DOHH2 (cell line): ENCODE measurements around the gene GPR161.

Experiments used
- H3F3A ChIP-seq: fragments of 200-600 bp; sonication (generic), shearing (Covaris generic); 2 replicates; pipeline ENCODE4 v1.6.0; 2016; ENCODE audit warnings: antibody characterized with exemption, mild to moderate bottlenecking; ENCODE audit not compliant: control insufficient read depth, insufficient read depth
- H3K27ac ChIP-seq: fragments of 200-600 bp; sonication (generic); 2 replicates; pipeline ENCODE4 v1.5.1; 2014; ENCODE audit warnings: low read depth, mild to moderate bottlenecking, low read length, moderate library complexity
- H3K27me3 ChIP-seq: fragments of 200-600 bp; sonication (generic); 2 replicates; pipeline ENCODE4 v1.6.1; 2014; ENCODE audit warnings: mild to moderate bottlenecking, low read length, mixed read lengths; ENCODE audit not compliant: control insufficient read depth
- H3K36me3 ChIP-seq: fragments of 200-600 bp; sonication (generic); 2 replicates; pipeline ENCODE4 v1.6.1; 2014; ENCODE audit warnings: mild to moderate bottlenecking, low read length, moderate library complexity, mixed read lengths; ENCODE audit not compliant: control insufficient read depth
- H3K4me1 ChIP-seq: fragments of 200-600 bp; sonication (generic); 2 replicates; pipeline ENCODE4 v1.6.1; 2014; ENCODE audit warnings: mild to moderate bottlenecking, low read length, mixed read lengths; ENCODE audit not compliant: control insufficient read depth
- H3K4me2 ChIP-seq: fragments of 200-600 bp; sonication (generic); 2 replicates; pipeline ENCODE4 v1.6.0; 2014; ENCODE audit warnings: mild to moderate bottlenecking, low read length, moderate library complexity
- H3K4me3 ChIP-seq: fragments of 200-600 bp; sonication (generic); 2 replicates; pipeline ENCODE4 v1.5.1; 2014; ENCODE audit warnings: mild to moderate bottlenecking, low read length, mixed read lengths
- H3K79me2 ChIP-seq: fragments of 200-600 bp; sonication (generic); 2 replicates; pipeline ENCODE4 v1.6.1; 2014; ENCODE audit warnings: mild to moderate bottlenecking, low read length, mixed read lengths; ENCODE audit not compliant: control insufficient read depth
- H3K9me2 ChIP-seq: fragments of 200-600 bp; sonication (generic); replicated peaks from 2 replicates; pipeline ENCODE4 v1.6.1; 2014; ENCODE audit warnings: mild to moderate bottlenecking, low read length, mixed read lengths; ENCODE audit not compliant: control insufficient read depth
- H3K9me3 ChIP-seq: fragments of 200-600 bp; sonication (generic); 2 replicates; pipeline ENCODE4 v1.6.1; 2014; ENCODE audit warnings: antibody characterized with exemption, low read length, mixed read lengths; ENCODE audit not compliant: control insufficient read depth, insufficient read depth
- H4K20me1 ChIP-seq: fragments of 200-600 bp; sonication (generic); 2 replicates; pipeline ENCODE4 v1.6.0; 2014; ENCODE audit warnings: low read depth, mild to moderate bottlenecking, antibody characterized with exemption, low read length, moderate library complexity; ENCODE audit not compliant: control insufficient read depth, insufficient read depth
- EZH2phosphoT487 ChIP-seq: fragments of 200-600 bp; sonication (generic); IDR thresholded peaks from 2 replicates; pipeline ENCODE4 v1.6.1; 2017; ENCODE audit warnings: borderline replicate concordance, mild to moderate bottlenecking, antibody characterized with exemption, low read length, moderate library complexity, mixed read lengths
- TF ChIP-seq, protein P1 (sequence below): fragments of 200-600 bp; sonication (generic); IDR thresholded peaks from one replicate; pipeline ENCODE4 v1.5.1; 2014; ENCODE audit warnings: antibody characterized with exemption, mild to moderate bottlenecking, low read depth, low read length; ENCODE audit not compliant: poor library complexity, severe bottlenecking

GPR161 gene

DNA sequence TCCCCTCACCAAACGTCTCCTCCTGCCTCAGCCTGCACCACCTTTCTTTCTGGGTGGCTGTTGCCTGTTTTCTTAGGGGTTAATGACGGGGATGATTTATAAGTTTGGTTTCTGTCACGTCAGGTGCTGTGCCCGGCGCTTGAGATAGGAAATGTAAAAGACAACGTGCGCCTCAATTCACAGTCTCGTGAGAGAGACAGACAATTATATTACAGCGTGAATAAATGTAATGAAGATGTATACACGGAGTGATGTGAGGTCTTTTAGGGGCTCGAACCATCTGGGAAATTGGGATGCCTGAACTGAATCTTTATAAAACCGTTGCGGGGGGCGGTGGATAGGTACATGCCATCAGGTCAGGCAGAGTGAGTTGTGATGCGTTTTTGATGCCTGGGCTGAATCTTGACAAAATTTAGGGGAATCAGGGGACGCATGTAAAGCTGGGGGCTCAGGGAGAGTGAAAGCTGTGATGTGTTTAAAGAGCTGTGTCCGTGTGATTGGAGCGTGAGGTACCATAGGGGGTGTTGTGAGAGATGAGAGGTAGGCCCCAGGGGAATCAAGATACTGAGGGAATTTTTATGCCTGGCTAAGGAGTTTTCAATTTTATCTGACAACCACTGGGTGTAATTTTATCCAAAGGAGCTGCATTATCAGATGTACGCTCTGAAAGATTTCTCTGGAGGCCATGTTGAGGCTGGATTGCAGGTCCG is 42.9 kb upstream of the GPR161 start:
- no peak for TF ChIP-seq EZH2phosphoT487
- TF ChIP-seq, protein P1, sequence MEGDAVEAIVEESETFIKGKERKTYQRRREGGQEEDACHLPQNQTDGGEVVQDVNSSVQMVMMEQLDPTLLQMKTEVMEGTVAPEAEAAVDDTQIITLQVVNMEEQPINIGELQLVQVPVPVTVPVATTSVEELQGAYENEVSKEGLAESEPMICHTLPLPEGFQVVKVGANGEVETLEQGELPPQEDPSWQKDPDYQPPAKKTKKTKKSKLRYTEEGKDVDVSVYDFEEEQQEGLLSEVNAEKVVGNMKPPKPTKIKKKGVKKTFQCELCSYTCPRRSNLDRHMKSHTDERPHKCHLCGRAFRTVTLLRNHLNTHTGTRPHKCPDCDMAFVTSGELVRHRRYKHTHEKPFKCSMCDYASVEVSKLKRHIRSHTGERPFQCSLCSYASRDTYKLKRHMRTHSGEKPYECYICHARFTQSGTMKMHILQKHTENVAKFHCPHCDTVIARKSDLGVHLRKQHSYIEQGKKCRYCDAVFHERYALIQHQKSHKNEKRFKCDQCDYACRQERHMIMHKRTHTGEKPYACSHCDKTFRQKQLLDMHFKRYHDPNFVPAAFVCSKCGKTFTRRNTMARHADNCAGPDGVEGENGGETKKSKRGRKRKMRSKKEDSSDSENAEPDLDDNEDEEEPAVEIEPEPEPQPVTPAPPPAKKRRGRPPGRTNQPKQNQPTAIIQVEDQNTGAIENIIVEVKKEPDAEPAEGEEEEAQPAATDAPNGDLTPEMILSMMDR, result no peak
- H3K9me3 ChIP-seq, result no peaks in the 10 kb centered on the region
- H3K4me1 ChIP-seq, result peaks cover 14% of the 10 kb centered on the region
- H3K79me2 ChIP-seq, result peaks cover 52% of the 10 kb centered on the region
- H3K27ac ChIP-seq, result peak overlapping the region; percentile 66
- peak overlapping the region; percentile 95 for H3K4me3 ChIP-seq
- peak overlapping the region; percentile 90 for H3K4me2 ChIP-seq
- H4K20me1 ChIP-seq, result no peaks in the 10 kb centered on the region
- H3F3A ChIP-seq, result peaks cover 6% of the 10 kb centered on the region; the same call in 1 of the 2 replicates
- no peaks in the 10 kb centered on the region for H3K9me2 ChIP-seq
- peaks cover 8% of the 10 kb centered on the region for H3K36me3 ChIP-seq
- no peaks in the 10 kb centered on the region for H3K27me3 ChIP-seq

DNA sequence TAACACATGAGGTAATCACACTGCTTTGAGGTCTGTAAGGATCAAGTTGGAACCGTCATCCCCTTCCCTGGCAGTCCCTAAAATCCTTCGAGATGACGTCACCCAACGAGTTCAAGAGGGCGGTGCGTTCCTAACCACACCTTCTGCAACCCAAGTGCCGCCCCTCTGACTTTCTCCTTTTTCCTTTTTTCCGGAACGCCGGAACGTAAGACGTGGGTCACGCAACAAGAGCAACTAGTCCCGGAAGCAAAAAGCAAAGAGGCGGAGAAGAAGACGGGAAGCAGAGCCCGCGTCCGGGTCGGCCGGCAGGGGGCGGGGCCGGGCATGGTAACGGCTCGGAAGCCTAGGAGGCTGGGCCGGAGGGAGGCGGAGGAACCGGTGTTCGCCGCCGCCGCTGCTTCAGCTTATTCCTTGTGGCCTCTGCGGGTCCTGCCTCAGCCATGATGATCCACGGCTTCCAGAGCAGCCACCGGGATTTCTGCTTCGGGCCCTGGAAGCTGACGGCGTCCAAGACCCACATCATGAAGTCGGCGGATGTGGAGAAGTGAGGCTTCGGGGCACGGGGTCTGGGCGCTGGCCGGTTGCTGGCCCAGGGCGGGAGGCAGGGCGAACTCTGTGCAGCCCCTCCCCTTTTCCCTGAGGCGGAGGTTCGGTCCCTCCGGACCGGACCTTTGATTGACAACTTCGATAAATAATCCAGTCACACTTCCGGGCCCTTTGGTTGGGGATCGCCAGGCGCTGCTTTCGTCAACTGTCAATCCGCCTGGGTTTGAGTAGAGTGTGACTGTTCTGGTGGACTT is 42.1 kb upstream of the GPR161 start, which contains the start of gene TIPRL:
Gene TIPRL, plus strand, starts transcription at position 325 of the 800 bp plus-strand sequence. Its CDS starts 116 bp downstream, at position 441.
- Histone ChIP-seq H3K9me2 (0 out of 2 replicates have a peak, but pooled peaks cover 2% of the 10 kb centered on the region), H3K36me3 (peaks cover 3% of the 10 kb centered on the region), H4K20me1 (no peaks in the 10 kb centered on the region), H3K79me2 (peaks cover 47% of the 10 kb centered on the region), H3K4me1 (peaks cover 14% of the 10 kb centered on the region), H3K27me3 (no peaks in the 10 kb centered on the region), H3K27ac (peak within 1 kb of the TSS; percentile 66), H3K9me3 (no peaks in the 10 kb centered on the region), H3F3A (peaks cover 6% of the 10 kb centered on the region; the same call in 1 of the 2 replicates), H3K4me3 (peak within 1 kb of the TSS; percentile 95), H3K4me2 (peak within 1 kb of the TSS; percentile 90)
- TF ChIP-seq EZH2phosphoT487, result no peak
- TF ChIP-seq, protein P1, result peak; percentile 51

GRCh38 chr1:168178227-168178637 is 41.5 kb upstream of the GPR161 start:
- H3K4me3 ChIP-seq, result peak overlapping the region; percentile 95
- no peaks in the 10 kb centered on the region for H3K9me3 ChIP-seq
- no peaks in the 10 kb centered on the region for H3K36me3 ChIP-seq
- H3K79me2 ChIP-seq, result peaks cover 42% of the 10 kb centered on the region
- H4K20me1 ChIP-seq, result no peaks in the 10 kb centered on the region
- peak overlapping the region; percentile 66; the same call in 1 of the 2 replicates for H3K27ac ChIP-seq
- no peaks in the 10 kb centered on the region for H3K27me3 ChIP-seq
- TF ChIP-seq, protein P1, result no peak
- no peak for TF ChIP-seq EZH2phosphoT487
- H3K9me2 ChIP-seq, result 0 out of 2 replicates have a peak, but pooled peaks cover 2% of the 10 kb centered on the region
- H3K4me1 ChIP-seq, result peaks cover 14% of the 10 kb centered on the region
- peaks cover 3% of the 10 kb centered on the region; the same call in 1 of the 2 replicates for H3F3A ChIP-seq
- peak overlapping the region; percentile 90 for H3K4me2 ChIP-seq
